H9 (cell line): ENCODE results near the gene GP1BB. TPM values are rescaled to one million over a fixed set of nuclear protein-coding genes. Genes with fewer than 3 reads are reported as not detected.
A peak's percentile ranks its signal among the peaks of the same experiment; 100 is the strongest.

Experiments used
- DNase-seq: peaks from one replicate; pipeline ENCODE4 v3.0.0-alpha.2; 2017
- H2AFZ ChIP-seq: one replicate; pipeline ENCODE4 v1.6.1; 2013; ENCODE audit warnings: mild to moderate bottlenecking, low read length, control low read depth, moderate library complexity
- H2AK5ac ChIP-seq: 2 replicates; pipeline ENCODE4 v1.6.1; 2013; ENCODE audit warnings: low read length, control low read depth, mixed read lengths; ENCODE audit not compliant: insufficient read length
- H2BK120ac ChIP-seq: one replicate; pipeline ENCODE4 v1.6.1; 2013; ENCODE audit warnings: low read depth, mild to moderate bottlenecking, low read length, control low read depth, inconsistent platforms; ENCODE audit not compliant: poor library complexity, severe bottlenecking
- H2BK12ac ChIP-seq: 2 replicates; pipeline ENCODE4 v1.6.1; 2013; ENCODE audit warnings: low read length, control low read depth, mixed read lengths, low read depth; ENCODE audit not compliant: insufficient read length
- H2BK15ac ChIP-seq: 2 replicates; pipeline ENCODE4 v1.6.1; 2013; ENCODE audit warnings: low read depth, low read length, control low read depth
- H2BK20ac ChIP-seq: one replicate; pipeline ENCODE4 v1.6.1; 2013; ENCODE audit warnings: low read depth, mild to moderate bottlenecking, low read length, control low read depth, inconsistent platforms; ENCODE audit not compliant: poor library complexity, severe bottlenecking
- H2BK5ac ChIP-seq: 2 replicates; pipeline ENCODE4 v1.6.1; 2013; ENCODE audit warnings: low read length, control low read depth, mixed read lengths; ENCODE audit not compliant: insufficient read length
- H3K14ac ChIP-seq: 2 replicates; pipeline ENCODE4 v1.6.1; 2013; ENCODE audit warnings: low read length, control low read depth; ENCODE audit not compliant: insufficient read depth
- H3K18ac ChIP-seq: 2 replicates; pipeline ENCODE4 v1.6.1; 2013; ENCODE audit warnings: low read depth, mild to moderate bottlenecking, mixed read lengths, low read length, control low read depth; ENCODE audit not compliant: insufficient read length
- H3K23ac ChIP-seq: 2 replicates; pipeline ENCODE4 v1.6.1; 2013; ENCODE audit warnings: low read length, control low read depth, mixed read lengths, low read depth; ENCODE audit not compliant: insufficient read length
- H3K23me2 ChIP-seq: 2 replicates; pipeline ENCODE4 v1.6.1; 2013; ENCODE audit warnings: low read depth, mild to moderate bottlenecking, mixed read lengths, low read length, control low read depth; ENCODE audit not compliant: insufficient read length, poor library complexity, severe bottlenecking
- H3K27ac ChIP-seq: 2 replicates; pipeline ENCODE4 v1.5.1; 2013; ENCODE audit warnings: low read length, control low read depth, mixed read lengths, low read depth; ENCODE audit not compliant: insufficient read length
- H3K27me3 ChIP-seq: 2 replicates; pipeline ENCODE4 v1.6.1; 2013; ENCODE audit warnings: low read length, control low read depth, inconsistent platforms; ENCODE audit not compliant: insufficient read depth
- H3K4ac ChIP-seq: 2 replicates; pipeline ENCODE4 v1.6.1; 2013; ENCODE audit warnings: low read depth, mild to moderate bottlenecking, control low read depth, inconsistent platforms, low read length, moderate library complexity
- H3K4me1 ChIP-seq: 2 replicates; pipeline ENCODE4 v1.6.1; 2013; ENCODE audit warnings: low read length, control low read depth, inconsistent platforms; ENCODE audit not compliant: insufficient read depth
- H3K4me2 ChIP-seq: 2 replicates; pipeline ENCODE4 v1.6.1; 2013; ENCODE audit warnings: low read length, control low read depth, mixed read lengths; ENCODE audit not compliant: insufficient read length, insufficient read depth
- H3K56ac ChIP-seq: 2 replicates; pipeline ENCODE4 v1.6.1; 2013; ENCODE audit warnings: low read depth, mild to moderate bottlenecking, mixed read lengths, low read length, control low read depth; ENCODE audit not compliant: insufficient read length
- H3K79me1 ChIP-seq: 2 replicates; pipeline ENCODE4 v1.6.1; 2013; ENCODE audit warnings: low read depth, mild to moderate bottlenecking, moderate library complexity, low read length, control low read depth, inconsistent platforms; ENCODE audit not compliant: insufficient read depth, poor library complexity, severe bottlenecking
- H3K79me2 ChIP-seq: 2 replicates; pipeline ENCODE4 v1.6.1; 2013; ENCODE audit warnings: low read length, control low read depth, inconsistent platforms; ENCODE audit not compliant: insufficient read depth
- H3K9ac ChIP-seq: 2 replicates; pipeline ENCODE4 v1.6.1; 2013; ENCODE audit warnings: low read length, control low read depth, mixed read lengths; ENCODE audit not compliant: insufficient read length; ENCODE audit errors: extremely low read depth
- H3K9me3 ChIP-seq: one replicate; pipeline ENCODE4 v1.6.1; 2013; ENCODE audit warnings: low read depth, low read length, inconsistent platforms; ENCODE audit not compliant: control insufficient read depth
- H3T11ph ChIP-seq: one replicate; pipeline ENCODE4 v1.6.1; 2013; ENCODE audit warnings: mild to moderate bottlenecking, low read length, control low read depth, inconsistent platforms
- H4K20me1 ChIP-seq: one replicate; pipeline ENCODE4 v1.6.1; 2013; ENCODE audit not compliant: control insufficient read depth, insufficient read length, insufficient read depth
- H4K5ac ChIP-seq: 2 replicates; pipeline ENCODE4 v1.6.1; 2013; ENCODE audit warnings: low read depth, mild to moderate bottlenecking, mixed read lengths, low read length, control low read depth; ENCODE audit not compliant: insufficient read length
- H4K8ac ChIP-seq: replicated peaks from 2 replicates; pipeline ENCODE4 v1.6.1; 2013; ENCODE audit warnings: low read length, control low read depth, mixed read lengths, low read depth; ENCODE audit not compliant: insufficient read length
- H4K91ac ChIP-seq: 2 replicates; pipeline ENCODE4 v1.6.1; 2013; ENCODE audit warnings: low read depth, mild to moderate bottlenecking, moderate library complexity, mixed read lengths, low read length, control low read depth; ENCODE audit not compliant: insufficient read length
- H3K27ac Mint-ChIP-seq, 3 experiments: 2 replicates in 2 of 3; 3 replicates in 1 of 3; pipeline ENCODE4 v1.8.0; 2020 to 2021; ENCODE audit warnings: mixed read lengths in 3 of 3, mild to moderate bottlenecking in 1 of 3, moderate library complexity in 1 of 3
- H3K27me3 Mint-ChIP-seq: 2 replicates; pipeline ENCODE4 v1.8.0; 2021; ENCODE audit warnings: low read depth, mild to moderate bottlenecking, moderate library complexity, mixed read lengths
- H3K36me3 Mint-ChIP-seq, 3 experiments: 2 replicates in 2 of 3; 3 replicates in 1 of 3; pipeline ENCODE4 v1.8.0; 2020 to 2021; ENCODE audit warnings: low read depth in 3 of 3, mixed read lengths in 3 of 3; ENCODE audit not compliant: insufficient read depth in 1 of 3
- H3K4me1 Mint-ChIP-seq, 2 experiments: 2 replicates each; pipeline ENCODE4 v1.8.0; 2020; ENCODE audit warnings: mixed read lengths in 2 of 2
- H3K4me3 Mint-ChIP-seq, 2 experiments: 2 replicates in 1 of 2; 3 replicates in 1 of 2; pipeline ENCODE4 v1.8.0; 2020 to 2021; ENCODE audit warnings: mild to moderate bottlenecking in 2 of 2, mixed read lengths in 2 of 2, moderate library complexity in 1 of 2
- H3K9me3 Mint-ChIP-seq, 2 experiments: 2 replicates in 1 of 2; 3 replicates in 1 of 2; pipeline ENCODE4 v1.8.0; 2020; ENCODE audit warnings: mild to moderate bottlenecking in 2 of 2, mixed read lengths in 2 of 2, moderate library complexity in 1 of 2
- CTCF ChIP-seq: fragments of 200-600 bp; sonication (generic); conservative IDR thresholded peaks from 3 replicates; pipeline ENCODE4 v1.8.0; 2021; ENCODE audit warnings: antibody characterized with exemption, mild to moderate bottlenecking
- WGBS: extraction: QIAGEN DNeasy Blood & Tissue Kit; methylation state at CpG from one replicate; pipeline ENCODE4 v1.1.7; 2013; ENCODE audit warnings: missing lambda C conversion rate, low lambda C conversion rate, mixed read lengths; ENCODE audit not compliant: insufficient read length; ENCODE audit errors: extremely low coverage; 5-methylcytosine and 5-hydroxymethylcytosine counted together
- total RNA-seq: library from RNA; stranded (reverse); gene quantifications from 2 replicates; pipeline ENCODE4 v1.2.1, GENCODE V29; 2021

GP1BB gene
- total RNA-seq, 1 experiment from 2014 or later, result 3.4 TPM

GRCh38 chr22:19764636-19765476 is 41.5 kb downstream of the GP1BB start:
- Histone ChIP-seq H2AFZ (no peak overlapping the region), H3K9ac (no peak overlapping the region), H4K8ac (no peak overlapping the region), H2BK5ac (no peak overlapping the region), H2BK15ac (no peak overlapping the region; the same call in 1 of the 2 replicates), H4K5ac (no peak overlapping the region), H3K4me2 (peak overlapping the region; percentile 15), H3K18ac (no peak overlapping the region), H3K23me2 (peaks cover 4% of the 10 kb centered on the region), H3K14ac (no peak overlapping the region), H3K79me2 (no peaks in the 10 kb centered on the region), H3K79me1 (no peaks in the 10 kb centered on the region), H2BK12ac (no peak overlapping the region), H4K91ac (no peak overlapping the region), H3T11ph (no peak overlapping the region), H2AK5ac (no peak overlapping the region), H3K9me3 (no peaks in the 10 kb centered on the region), H3K23ac (no peak overlapping the region), H3K56ac (no peak overlapping the region), H3K27me3 (peaks cover 73% of the 10 kb centered on the region), H3K4ac (no peak overlapping the region), H3K27ac (no peak overlapping the region), H2BK120ac (no peak overlapping the region), H4K20me1 (peaks cover 3% of the 10 kb centered on the region), H2BK20ac (no peak overlapping the region), H3K4me1 (peaks cover 4% of the 10 kb centered on the region; the same call in 1 of the 2 replicates)
- no peak for TF ChIP-seq CTCF
- no peak for DNase-seq
- no peak overlapping the region for H3K27ac Mint-ChIP-seq
- peaks cover 0 to 3% (median 0%) of the 10 kb centered on the region in 3 experiments; a peak in 2 of 7 replicates for H3K36me3 Mint-ChIP-seq
- H3K27me3 Mint-ChIP-seq, result peaks cover 86% of the 10 kb centered on the region
- peak overlapping the region; percentile 0 to 80; a peak in 4 of 5 replicates for H3K4me3 Mint-ChIP-seq
- peaks cover 11 to 46% of the 10 kb centered on the region in 2 experiments for H3K4me1 Mint-ChIP-seq
- no CpG with 5 or more reads among the region's 25 CpGs for WGBS
- peaks cover 5 to 8% of the 10 kb centered on the region in 2 experiments; a peak in 3 of 5 replicates for H3K9me3 Mint-ChIP-seq
